HFF-Myc (cell line): ENCODE results near the gene KDM3A.
"Not testable (repeated sequence)": the region's sequence is repeated elsewhere in the genome, so short reads cannot be mapped to it uniquely, and the experiment has no call there.

Experiments used
- DNase-seq: peaks from one replicate; pipeline ENCODE4 v3.0.0-alpha.2; 2011; ENCODE audit warnings: low read depth; ENCODE audit errors: extremely low read depth
- H3K4me3 ChIP-seq: replicated peaks from 2 replicates; pipeline ENCODE4 v1.5.1; 2011; ENCODE audit warnings: low read depth, mild to moderate bottlenecking, control low read depth, low read length
- CTCF ChIP-seq: IDR thresholded peaks from 2 replicates; pipeline ENCODE4 v1.5.1; 2012; ENCODE audit warnings: mild to moderate bottlenecking, low read depth, low read length, control low read depth; ENCODE audit errors: missing control alignments

The KDM3A gene

DNA sequence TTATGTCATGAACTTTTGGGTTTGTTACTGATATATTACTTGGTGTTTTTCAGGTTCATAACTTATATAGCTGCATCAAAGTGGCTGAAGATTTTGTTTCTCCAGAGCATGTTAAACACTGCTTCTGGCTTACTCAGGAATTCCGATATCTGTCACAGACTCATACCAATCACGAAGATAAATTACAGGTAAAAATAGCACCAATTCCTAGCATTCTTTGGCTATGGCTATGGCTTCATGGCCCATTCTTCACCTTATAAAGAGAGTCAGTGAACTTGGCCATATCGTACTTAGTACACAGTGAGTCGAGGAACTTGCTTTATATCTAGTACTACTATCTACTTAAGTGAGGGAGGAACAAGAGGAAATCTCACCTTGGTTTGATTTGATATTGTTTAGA, 49.9 kb downstream of the KDM3A start:
- H3K4me3 ChIP-seq: no peak overlapping the region
- DNase-seq: no peak
- no peak for TF ChIP-seq CTCF

DNA sequence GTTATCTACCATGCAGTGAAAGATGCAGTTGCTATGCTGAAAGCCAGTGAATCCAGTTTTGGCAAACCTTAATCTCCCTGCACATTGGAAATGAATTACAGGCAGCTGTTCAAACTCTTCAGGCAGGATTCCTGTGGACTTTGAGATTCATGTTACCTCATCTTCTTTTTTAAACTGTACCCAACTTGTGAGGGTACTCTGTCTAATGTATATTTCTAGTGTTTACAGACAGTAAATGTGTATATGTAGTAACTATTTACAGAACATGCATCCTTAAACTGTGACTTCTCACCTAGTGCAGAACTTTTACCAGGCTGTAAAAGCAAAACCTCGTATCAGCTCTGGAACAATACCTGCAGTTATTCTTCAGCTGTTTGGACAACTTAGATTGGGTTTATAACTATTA, 50.9 kb downstream of the KDM3A start:
- DNase-seq: no peak
- no peak overlapping the region for H3K4me3 ChIP-seq
- no peak for TF ChIP-seq CTCF

DNA sequence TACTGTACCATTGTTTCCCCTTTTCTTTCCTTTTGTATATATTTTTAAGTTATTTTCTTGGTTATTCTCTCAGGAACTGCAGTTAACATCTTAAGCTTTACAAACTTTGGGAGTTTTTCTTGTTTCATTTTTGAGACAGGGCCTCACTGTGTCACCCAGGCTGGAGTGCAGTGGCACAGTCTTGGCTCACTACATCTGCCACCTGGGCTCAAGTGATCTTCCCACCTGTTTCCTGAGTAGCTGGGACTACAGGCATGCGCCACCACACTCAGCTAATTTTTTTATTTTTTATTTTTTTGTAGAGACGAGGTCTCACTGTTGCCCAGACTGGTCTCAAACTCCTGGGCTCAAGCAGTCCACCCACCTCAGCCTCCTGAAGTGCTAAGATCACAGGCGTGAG, 55.2 kb downstream of the KDM3A start:
- not testable (repeated sequence) for H3K4me3 ChIP-seq, DNase-seq

- TF ChIP-seq CTCF: no peak
- DNase-seq: no peak
- H3K4me3 ChIP-seq: no peak overlapping the region
Observed at GRCh38 chr2:86498468-86499260, 57.5 kb downstream of the KDM3A start.

DNA sequence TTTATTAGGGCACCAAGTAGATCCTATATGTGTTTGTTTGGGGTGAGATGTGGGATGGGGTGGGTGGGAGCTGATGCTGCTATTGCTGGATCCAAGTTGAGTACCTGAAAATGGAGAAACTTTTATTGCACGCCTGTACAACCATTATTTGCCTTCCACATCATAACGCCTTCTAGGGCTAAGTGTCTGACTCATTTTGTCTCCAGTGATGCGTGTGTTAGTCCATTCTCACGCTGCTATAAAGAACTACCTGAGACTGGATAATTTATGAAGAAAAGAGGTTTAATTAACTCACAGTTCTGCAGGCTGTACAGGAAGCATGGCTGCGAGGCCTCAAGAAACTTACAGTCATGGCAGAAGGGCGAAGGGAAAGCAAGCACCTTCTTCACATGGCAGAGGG, 58.2 kb downstream of the KDM3A start:
- TF ChIP-seq CTCF: no peak
- no peak overlapping the region for H3K4me3 ChIP-seq
- DNase-seq: no peak

DNA sequence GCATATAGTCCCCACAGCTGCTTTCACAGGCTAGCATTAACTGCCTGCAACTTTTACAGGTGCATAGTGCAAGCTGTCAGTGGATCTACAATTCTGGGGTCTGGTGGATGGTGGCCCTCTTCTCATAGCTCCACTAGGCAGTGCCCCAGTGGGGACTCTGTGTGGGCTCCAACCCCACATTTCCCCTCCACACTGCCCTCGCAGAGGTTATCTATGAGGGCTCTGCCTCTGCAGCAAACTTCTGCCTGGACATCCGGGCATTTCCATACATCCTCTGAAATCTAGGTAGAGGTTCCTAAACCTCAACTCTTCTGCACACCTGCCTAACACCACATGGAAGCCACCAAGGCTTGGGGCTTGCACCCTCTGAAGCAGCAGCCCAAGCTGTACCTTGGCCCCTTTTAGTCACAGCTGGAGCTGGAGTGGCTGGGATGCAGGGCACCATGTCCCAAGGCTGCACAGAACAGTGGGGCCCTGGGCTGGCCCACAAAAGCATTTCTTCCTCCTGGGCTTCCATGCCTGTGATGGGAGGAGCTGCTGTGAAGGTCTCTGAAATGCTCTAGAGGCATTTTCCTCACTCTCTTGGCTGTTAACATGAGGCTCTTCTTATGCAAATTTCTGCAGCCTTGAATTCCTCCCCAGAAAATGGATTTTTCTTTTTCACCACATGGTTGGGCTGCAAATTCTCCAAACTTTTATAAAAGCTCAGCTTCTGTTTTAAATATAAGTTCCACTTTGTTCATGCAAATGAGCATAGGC, 59.3 kb downstream of the KDM3A start:
- TF ChIP-seq CTCF: no peak
- H3K4me3 ChIP-seq: no peak overlapping the region
- no peak for DNase-seq

DNA sequence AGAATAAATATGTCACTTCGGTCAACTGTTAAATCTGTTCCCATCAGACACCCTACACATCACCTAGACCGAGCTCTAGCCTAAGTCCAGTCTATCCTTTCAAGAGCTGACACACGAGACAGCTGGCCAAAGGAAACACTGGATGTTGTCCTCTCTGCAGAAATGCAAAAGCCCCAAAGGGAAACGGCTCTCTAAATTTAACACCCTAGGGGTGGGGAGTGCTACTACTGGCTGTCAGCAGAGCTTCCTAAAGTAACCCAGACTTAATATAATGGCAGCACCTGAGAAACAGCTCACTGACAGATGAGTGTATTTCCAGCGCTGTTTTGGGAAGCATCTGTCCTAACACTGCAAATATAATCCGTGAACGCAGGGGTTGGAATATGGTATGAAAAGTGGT, 66.4 kb downstream of the KDM3A start:
- no peak for DNase-seq
- TF ChIP-seq CTCF: no peak
- no peak overlapping the region for H3K4me3 ChIP-seq
